T-helper 2 cell (primary cell): ENCODE results near the gene SCFD2.
"Not testable (repeated sequence)": the region's sequence is repeated elsewhere in the genome, so short reads cannot be mapped to it uniquely, and the experiment has no call there.

Experiments
- DNase-seq, 5 experiments: peaks; one replicate each; pipeline versions ENCODE4 v3.0.0 to v3.0.0-alpha.2; 2012 to 2022

SCFD2 gene

DNA sequence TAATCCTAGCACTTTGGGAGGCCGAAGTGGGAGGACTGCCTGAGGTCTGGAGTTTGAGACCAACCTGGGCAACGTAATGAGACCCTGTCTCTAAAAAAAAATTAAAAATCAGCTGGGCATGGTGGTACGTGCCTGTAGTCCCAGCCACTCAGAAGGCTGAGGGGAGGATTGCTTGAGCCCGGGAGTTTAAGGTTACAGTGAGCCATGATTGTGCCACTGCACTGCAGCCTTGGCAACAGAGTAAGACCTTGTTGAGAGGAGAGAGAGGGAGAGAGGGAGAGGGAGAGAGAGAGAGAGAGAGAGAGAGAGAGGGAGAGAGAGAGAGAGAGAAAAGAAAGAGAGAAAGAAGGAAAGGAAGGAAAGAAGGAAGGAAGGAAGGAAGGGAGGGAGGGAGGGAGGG is 358.8 kb downstream of the SCFD2 start:
- DNase-seq, result no peak

DNA sequence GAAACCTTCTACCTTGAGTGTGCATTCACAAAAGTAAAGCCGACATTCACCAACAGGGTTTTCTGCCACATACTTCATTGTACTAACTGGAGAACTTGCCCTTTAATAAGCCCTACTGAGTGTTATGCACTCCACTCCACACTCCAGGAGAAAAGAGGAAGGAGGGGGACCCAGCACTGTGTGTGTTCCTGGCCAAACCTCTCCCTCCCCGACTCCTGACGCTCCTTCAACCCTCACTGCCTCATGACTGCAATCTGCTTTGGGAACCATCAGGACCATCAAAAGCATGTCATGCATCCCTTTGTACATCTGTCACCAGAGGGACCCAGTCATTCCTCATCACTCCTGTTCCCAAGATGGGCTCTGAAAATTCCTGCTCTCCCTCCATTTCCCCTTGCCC is 360.1 kb downstream of the SCFD2 start:
- DNase-seq, result no peak

DNA sequence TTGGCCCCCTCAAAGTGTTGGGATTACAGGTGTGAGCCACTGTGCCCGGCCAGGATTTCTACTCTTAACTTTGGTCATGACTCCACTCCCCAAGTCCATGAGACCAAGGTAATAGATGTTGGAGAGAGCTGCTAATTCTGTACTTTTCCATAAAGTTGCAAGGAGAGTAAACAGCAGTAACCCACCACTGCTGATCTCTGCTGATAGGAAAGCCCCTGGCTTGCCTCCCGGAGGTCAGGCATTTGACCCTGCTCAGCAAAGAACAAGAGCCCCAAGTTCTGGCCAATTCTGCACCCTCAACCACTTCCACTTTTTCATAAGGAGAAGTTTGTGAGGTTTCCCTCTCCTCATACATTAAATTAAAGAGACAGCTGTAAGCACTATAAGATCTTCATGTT is 360.7 kb downstream of the SCFD2 start:
- DNase-seq, result no peak

DNA sequence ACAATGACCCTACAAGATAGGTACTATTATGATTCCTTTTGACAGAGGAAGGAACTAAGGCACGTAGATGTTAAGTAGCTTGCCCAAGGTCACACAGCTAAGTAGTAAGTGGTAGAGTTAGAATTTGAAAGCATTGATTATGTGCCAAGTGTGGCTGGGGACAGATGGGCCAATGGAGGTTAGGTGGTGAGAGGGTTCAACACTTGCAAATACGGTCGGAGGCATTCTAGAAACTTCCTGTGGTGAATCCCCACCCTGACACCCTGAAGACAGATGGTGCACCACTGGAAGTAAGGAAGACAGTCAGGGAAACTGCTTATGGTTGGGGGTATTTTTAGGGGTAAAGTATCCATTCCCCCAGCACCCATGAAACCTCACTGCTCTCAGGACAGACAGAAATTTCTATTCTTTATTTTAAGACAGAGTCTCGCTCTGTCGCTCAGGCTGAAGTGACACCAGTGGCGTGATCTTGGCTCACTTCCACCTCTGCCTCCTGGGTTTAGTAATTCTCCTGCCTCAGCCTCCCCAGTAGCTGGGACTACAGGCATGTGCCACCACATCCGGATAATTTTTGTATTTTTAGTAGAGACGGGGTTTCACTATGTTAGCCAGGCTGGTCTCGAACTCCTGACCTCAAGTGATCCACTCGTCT is 361.2 kb downstream of the SCFD2 start:
- DNase-seq, result no peak

DNA sequence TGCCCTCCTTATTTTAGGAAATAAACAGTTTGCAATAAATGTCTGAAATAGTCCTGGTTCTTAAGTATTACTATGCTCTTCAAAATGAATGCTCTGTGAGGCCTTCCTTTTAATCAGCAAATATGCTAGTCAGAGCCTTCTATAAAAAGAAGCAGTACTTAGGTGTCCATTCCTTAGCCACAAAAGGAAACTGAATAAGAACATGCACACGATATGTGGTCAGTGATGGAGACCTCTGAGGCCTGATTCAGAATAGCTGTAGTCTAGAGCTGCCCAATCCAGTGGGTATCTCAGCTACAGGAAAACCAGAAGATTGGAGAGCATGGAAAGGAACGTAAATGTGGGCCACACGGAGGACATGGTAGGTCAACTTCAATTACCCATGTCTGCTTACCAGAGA is 361.9 kb downstream of the SCFD2 start:
- no peak for DNase-seq

DNA sequence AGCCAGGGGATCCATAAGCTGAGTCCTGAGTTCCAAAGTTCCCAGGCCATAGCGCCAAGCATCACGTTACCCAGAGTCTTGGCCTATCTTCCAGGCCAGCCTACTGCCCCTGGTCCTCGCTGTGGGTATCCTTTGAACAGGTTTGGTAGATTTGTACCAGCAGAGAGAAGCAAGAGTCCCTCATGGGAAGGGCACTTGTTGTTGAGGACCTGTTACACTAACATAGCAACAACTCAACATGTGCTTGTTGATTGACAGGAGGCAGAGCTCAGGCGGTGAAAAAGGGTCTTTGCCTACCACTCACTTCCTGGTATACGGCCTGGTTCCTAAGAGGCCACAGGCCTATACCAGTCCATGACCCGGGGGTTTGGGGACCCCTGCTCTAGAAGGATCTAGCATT is 365.3 kb downstream of the SCFD2 start:
- DNase-seq, result no peak

DNA sequence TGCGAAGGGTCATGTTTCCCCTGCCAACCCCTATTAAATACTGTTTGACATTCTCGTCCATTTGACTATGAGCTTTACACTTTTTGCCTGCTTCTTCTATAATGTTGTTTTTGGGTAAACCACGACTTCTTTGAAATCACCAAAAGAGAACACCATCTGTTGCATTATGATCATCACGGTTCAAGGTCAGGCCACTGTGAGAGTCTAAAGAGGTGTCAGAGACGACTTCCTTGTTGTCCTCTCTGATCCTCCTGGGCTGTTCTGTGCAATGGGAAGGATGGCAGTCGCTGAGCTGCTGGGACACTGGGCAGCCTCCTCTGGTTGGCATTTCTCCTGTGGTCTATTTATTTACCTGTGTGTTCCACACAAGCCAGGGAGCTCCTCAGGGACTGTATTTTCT is 366.2 kb downstream of the SCFD2 start:
- no peak for DNase-seq

DNA sequence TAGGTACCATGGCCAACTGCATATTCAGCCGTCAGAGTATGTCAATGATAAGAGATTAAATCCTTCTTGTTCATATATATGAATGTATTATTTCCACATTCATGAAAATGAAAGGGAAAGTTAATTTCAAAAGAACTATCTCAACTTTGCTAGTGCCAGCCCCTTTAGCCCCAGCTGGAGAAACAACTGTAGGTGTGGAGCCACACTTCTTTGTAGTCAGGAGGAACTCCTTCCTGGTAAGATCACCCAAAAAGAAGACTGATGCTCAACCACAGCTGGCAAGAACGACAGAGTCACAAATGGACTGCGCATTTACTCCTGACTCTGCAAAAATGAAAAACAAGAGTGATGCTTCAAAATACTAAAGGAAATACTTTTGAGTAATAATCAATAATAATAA is 367.4 kb downstream of the SCFD2 start:
- no peak for DNase-seq

DNA sequence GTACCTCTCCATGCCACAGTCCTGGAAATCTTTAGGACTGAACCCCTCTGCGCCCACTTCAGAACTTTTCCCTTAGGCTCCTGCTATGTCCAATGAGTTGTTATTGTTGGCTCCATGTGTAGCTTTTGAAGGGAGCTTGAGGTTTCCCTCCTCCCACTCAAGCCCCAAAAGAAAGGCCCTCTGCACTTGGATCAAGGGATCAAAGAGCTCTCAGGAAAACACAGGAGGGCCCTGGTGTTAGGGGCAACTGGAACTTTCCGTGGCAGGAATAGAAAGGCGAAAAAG is 368.8 kb downstream of the SCFD2 start:
- no peak for DNase-seq

DNA sequence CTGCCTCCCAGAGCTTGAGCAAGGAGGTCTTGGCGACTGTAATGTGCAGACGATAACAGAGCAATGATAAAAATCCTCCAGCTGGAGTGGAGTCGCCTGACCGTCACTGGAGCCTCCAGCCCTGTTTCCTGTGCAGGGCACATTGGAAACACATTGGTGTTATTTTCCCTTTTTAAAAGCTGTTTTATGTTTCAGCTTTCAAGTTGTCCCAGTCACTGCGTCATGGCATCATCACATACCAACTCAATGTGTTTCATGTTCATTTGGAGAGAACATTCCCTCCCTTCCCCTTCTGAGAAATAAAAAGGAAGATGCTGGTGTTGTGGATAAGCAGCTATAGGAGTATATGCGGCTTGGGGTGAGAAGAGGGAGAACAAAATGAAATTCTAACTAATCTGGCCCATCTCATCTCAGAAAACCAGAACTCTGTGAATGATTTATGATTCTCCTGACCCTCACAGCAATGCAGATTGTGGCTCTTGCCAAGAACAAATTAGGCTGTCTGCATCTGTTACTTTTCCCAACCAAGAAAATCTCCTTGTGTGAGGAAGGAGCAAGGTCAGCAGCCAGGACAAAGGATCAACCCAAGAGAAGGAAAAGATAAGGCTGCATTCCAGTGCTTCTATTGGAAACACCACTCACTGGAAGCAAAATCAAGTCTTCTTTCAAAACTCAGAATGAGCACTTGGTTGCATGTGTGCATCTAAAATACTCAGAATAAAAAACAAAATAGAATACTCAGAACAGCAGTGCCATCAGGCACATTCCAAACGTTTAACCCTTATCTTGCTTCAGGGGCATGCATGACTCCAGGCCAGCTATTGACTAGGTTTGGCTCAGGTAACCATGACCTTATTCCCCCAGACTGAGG is 369.4 kb downstream of the SCFD2 start:
- DNase-seq, result no peak

DNA sequence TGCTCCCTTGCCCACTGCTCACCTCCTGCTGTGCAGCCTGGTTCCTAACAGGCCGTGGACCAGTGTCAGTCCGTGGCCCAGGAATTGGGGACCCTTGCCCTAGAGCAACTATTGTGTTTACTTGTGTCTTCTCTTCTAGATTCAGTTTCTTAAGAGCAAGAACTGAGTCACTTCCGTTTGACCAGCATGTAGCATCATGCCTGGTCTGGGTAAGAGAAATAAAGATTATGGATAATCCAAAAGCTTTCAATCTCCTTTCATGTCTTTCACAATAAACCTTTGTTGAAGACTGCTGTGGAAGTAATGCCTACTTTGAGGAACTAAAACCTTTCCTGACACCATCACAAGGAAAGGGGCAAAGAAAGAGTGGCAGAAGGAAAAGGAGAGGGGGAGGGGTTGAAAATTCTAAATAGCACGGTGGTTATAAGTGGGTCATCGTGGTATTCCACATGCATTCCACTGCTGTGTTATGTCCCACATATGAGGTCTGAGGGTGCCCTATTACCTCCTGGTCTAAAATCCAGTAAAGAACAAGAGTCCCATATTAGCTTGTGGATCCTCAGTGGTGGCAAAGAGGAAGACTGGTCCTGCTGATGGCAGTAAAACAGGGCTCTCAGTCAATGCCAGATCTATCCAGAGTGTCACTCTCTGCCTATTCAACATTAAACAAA is 370.4 kb downstream of the SCFD2 start:
- no peak for DNase-seq

DNA sequence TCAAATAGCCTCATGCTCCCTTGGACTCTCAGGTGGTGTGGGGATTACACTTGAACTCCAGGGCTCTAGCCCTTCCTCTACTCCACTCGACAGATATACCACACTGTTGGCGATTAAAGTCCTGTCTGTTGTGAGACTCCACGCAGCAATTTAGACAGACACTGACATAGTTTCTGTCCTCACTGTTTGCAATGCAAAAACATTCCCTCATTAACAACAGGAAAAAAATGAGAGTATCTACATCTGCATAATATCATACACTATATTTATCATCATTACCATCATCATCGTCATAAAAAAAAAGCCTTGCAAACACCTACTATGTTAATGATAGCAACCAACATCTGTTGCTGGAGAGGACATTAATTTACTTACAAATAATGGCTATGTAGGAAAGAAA is 371.3 kb downstream of the SCFD2 start:
- DNase-seq, result no peak

DNA sequence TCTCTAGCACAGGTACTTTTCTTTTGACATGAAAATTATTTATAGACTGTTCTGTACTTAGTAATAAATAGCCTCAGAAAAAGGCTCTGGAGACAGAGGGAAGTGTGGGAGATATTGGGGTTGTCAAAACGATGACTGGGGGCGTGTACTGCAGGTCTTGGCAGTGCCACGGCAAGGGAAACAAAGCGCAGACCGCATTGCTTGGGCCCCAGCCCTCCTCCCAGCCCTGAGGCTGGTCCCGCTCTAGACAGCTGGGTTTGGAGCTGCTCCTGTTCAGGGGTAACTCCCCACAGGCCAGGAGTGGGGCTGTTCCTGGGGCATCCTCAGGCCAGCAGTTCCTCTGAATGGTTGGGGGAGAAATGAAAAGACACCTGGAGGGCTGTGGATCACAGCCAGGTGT is 372.1 kb downstream of the SCFD2 start:
- no peak for DNase-seq

DNA sequence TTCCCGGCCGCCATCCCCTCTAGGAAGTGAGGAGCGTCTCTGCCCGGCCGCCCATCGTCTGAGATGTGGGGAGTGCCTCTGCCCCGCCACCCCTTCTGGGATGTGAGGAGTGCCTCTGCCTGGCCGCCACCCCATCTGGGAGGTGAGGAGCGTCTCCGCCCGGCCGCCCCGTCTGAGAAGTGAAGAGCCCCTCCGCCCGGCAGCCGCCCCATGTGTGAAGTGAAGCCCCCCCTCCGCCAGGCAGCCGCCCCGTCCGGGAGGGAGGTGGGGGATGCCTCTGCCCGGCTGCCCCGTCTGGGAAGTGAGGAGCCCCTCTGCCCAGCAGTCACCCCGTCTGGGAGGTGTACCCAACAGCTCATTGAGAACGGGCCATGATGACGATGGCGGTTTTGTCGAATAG is 373.3 kb downstream of the SCFD2 start:
- DNase-seq, result not testable (repeated sequence)

DNA sequence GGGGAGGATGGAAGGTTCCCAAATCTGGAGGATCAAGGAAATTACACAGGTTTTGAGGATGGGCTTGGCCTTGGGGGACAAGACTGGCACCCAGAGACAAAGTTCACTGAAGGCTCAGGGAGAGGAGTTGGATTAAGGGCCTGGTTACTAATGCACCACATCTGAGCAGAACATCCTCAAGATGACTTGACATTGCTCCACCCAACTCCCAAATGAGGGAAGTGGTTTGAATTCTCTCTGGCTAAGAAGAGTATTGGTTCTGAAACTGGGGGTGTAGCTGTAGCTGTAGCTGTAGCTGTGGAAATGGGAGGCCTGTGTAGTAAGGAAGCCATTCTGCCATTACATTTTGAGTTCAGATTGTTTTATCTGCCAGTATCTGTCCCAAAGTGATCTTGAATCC is 374.4 kb downstream of the SCFD2 start:
- no peak for DNase-seq

DNA sequence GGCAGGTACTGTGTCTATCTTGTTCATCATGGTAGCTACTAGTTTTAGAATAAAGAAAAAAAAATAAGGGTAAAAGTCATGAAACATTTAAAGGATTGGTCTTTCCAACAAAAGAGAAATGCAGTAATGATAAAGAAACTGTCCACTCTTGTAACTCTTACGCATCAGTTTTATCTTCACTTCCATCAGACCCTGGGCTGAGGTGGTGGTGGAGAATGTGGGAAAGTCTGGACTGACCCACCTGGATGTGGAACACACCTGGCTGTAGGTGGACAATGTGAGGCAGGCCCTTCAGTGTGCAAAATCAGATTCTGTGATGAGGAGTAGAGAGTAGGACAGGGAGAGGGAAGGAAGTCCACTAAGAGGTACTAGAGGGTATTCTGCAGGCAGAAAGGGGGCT is 375.2 kb downstream of the SCFD2 start:
- no peak for DNase-seq

DNA sequence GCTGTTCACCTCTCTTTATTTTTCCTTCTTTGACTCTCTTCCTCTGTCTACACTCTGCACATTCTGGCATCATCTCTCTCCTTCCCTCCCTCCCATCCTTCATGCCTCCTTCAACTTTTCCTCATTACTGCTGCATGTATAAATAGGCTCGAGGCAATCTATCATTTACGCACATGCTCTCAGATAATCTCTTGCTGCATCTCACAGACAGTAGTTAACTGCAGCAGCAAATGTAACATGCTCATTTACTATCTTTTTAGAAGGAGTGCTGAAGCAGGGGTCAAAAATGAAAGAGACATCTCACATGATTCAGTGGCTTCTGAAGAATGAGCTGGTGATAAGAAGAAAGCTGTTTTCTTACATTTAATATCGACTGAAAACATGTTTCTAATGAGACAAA is 376.0 kb downstream of the SCFD2 start:
- DNase-seq, result no peak

DNA sequence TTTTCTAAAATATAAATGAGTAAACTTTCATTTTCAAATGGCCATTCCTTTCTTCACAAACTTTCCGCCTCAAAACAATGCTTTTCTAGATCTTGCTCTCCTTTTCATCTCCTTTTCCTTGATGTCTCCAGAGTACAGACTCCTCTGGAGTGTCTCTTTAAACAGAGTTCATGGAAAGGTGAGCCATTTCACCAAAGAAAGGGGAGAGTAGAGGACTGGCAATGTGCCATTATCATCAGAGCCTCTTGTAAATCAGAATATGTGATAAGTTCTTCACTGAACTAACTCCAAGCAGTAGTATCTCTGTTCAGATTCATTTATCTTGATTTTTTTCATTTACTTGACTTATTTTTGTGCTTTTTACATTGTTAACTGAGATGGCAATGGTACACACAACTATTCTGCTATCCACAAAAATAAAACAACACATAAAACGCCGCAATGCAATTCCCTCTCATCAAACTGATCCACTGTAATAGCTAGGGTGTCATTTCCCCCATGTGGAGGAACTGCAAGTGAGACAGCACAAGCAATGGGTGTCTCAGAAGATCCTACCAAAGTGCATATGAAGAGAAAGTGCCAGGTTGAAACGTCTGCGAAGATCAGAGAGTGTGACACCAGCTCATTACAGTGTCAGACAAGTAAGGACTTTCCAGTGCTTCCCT is 378.3 kb downstream of the SCFD2 start:
- DNase-seq, result no peak

DNA sequence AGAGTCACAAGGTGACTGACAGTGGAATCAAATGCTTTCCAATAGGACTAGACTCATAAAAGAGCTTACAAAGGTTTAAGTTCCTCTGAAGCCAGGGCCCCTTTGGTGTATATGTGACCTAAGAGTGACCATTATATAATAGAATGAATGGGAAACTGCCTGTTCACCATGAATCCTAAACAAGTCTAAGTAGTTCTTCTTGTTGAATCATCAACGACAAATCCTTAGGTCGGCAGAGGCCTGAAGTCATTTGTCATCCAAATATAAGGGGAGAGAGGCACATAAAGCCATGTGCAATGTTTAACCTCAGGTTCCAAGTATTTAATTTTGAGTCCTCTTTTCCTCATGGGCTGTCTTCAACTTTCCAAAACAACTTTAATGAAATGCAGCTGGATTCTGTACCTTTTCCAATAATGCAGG is 381.4 kb downstream of the SCFD2 start:
- no peak for DNase-seq

DNA sequence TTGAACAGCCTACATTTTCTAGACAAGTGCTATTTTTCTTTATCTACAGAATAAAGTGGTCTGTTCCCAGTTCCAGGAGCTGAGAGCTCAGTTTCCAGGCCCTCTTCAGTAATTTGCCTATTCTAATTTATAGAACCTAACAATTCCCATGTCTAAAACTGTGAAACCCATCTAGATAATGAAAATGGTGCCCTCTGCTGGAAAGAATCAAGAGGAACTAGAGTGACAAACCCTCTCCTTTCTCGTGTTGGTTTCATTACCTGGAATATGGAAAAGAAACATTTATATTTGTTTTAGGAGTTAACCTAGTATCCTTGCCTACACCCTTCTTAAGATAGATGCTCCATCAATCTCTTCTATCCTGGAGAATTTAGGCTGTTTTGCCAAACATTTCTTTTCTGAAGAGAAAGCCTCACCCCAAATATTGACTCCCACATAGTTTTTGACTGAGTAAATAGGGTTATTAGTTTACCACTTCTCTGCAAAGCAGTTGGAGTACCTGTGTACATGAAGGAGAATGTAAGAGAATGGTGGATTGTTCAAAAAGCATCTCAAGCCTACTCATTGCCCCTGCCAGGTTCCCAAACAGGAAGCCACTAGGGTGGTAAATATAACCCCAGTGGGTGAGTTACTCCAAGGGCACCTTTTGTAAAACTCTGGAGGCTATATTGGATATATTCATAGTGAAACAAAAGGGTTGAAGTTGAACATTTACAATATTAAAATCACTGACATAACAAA is 382.1 kb downstream of the SCFD2 start:
- peak in 1 of 5 experiments; percentile 42 for DNase-seq

DNA sequence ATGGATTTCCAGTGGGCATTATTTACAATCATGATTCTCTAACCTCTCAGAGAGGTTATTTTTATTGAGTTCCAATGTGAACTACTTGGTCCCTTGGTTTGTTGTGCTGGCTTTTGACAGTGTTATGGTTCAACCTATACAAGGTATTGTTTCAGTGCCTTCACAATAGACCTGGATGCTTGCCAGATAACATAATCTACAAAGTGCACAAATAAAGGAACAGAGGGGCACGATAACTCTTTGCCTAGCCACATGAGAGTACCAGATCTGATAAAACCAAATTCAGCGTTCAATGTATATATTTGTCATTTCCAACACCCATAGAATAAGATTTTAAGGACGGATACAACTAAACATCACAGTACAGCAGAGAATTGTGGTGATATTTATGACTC is 382.9 kb downstream of the SCFD2 start:
- DNase-seq, result no peak

DNA sequence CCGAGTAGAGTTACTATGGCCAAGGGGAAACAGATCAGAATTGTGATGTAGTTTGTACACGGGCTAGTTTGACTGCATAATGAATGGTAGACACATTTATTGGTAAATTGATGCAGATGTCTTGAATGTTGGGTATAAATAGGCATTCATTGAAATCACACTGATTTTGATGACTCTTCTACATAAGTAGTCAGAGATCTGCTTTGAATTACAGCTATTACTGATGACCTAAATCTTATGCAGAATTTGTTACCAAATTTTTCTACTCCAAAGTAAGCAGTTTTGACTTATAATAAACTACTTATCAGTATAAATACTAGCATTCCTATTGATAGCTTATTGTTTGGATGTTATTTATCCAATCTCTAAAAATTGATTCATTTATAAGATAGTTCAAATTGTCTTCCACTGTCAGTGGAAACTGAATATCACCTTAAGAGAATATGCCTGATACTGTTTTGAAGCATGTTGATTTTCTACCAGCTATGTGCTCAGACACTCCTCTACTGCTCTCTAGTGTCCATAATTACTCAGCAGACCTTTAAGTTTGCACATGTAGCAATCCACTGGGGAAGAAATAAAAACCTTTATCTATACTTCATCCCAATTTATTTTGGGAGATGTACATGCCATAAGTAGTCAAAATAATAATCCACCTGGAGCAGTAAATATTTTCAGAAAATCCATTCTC is 383.5 kb downstream of the SCFD2 start:
- DNase-seq, result peak in 1 of 5 experiments; percentile 24
